Duodenal mucosa (tissue), 2 donors: Measurements from ENCODE around the gene SLC35F3.
"Not testable (repeated sequence)": the region's sequence is repeated elsewhere in the genome, so short reads cannot be mapped to it uniquely, and the experiment has no call there.

Source experiments
- H3K27ac ChIP-seq: one replicate; pipeline ENCODE4 v1.7.0; 2013; ENCODE audit warnings: low read depth, low read length
- H3K27me3 ChIP-seq, 2 donors: one replicate each; pipeline ENCODE4 v1.7.0; 2013; ENCODE audit warnings: low read length in 2 of 2, control low read depth in 1 of 2; ENCODE audit not compliant: insufficient read depth in 2 of 2, control insufficient read depth in 1 of 2
- H3K36me3 ChIP-seq, 2 donors: one replicate each; pipeline ENCODE4 v1.7.0; 2013; ENCODE audit warnings: low read length in 2 of 2, control low read depth in 1 of 2; ENCODE audit not compliant: insufficient read depth in 2 of 2, control insufficient read depth in 1 of 2
- H3K4me1 ChIP-seq, 2 donors: one replicate each; pipeline ENCODE4 v1.7.0; 2013; ENCODE audit warnings: low read length in 2 of 2, control low read depth in 1 of 2; ENCODE audit not compliant: insufficient read depth in 2 of 2, control insufficient read depth in 1 of 2
- H3K4me3 ChIP-seq, 2 donors: one replicate each; pipeline ENCODE4 v1.7.0; 2013; ENCODE audit warnings: low read length in 2 of 2, low read depth in 1 of 2
- H3K9ac ChIP-seq, 2 donors: one replicate each; pipeline ENCODE4 v1.7.0; 2013; ENCODE audit warnings: low read length in 2 of 2, low read depth in 1 of 2
- H3K9me3 ChIP-seq, 2 donors: one replicate each; pipeline ENCODE4 v1.7.0; 2013; ENCODE audit warnings: low read length in 2 of 2, control low read depth in 1 of 2; ENCODE audit not compliant: control insufficient read depth in 1 of 2

The SLC35F3 gene

DNA sequence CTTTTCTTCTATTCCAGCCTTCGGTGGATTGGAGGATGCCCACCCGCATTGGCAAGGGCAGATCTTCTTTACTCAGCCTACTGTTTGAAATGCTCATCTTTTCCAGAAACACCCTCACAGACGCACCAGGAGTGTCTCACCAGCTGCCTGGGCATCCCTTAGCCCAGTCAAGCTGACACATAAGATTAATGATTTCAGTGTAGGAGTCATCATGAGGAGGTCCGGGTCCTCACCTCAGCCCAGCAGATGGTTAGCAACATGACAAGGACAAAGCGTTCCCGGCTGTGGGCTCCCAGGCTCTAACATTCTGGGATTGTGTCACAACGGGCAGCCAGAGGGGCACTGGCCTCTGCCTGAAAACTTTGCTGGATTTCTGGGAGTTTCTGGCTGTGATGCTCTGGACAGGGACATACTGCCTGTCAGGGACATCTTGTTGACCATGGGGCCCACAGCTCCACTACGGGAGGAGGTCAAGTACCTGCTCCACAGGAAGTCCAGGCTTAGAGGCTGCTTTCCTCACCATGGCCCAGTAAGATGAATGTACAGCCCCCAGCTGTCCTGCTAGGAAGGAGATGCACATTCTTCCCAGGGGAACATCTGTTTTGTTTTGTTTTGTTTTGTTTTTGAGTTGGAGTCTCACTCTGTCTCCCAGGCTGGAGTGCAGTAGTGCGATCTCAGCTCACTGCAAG lies 264.8 kb downstream of the SLC35F3 start:
- Histone ChIP-seq H3K4me3 (no peak overlapping the region), H3K36me3 (no peaks in the 10 kb centered on the region), H3K9ac (no peak overlapping the region), H3K9me3 (no peaks in the 10 kb centered on the region), H3K27me3 (no peaks in the 10 kb centered on the region), H3K27ac (no peak overlapping the region), H3K4me1 (no peaks in the 10 kb centered on the region)

GRCh38 chr1:234170067-234170466 lies 265.6 kb downstream of the SLC35F3 start:
- no peaks in the 10 kb centered on the region for H3K27me3 ChIP-seq
- H3K36me3 ChIP-seq: no peaks in the 10 kb centered on the region
- no peak overlapping the region for H3K9ac ChIP-seq
- H3K4me3 ChIP-seq: no peak overlapping the region
- H3K9me3 ChIP-seq: no peaks in the 10 kb centered on the region
- H3K27ac ChIP-seq: no peak overlapping the region
- H3K4me1 ChIP-seq: no peaks in the 10 kb centered on the region

- Histone ChIP-seq H3K9ac (no peak overlapping the region), H3K4me1 (no peaks in the 10 kb centered on the region), H3K27me3 (no peaks in the 10 kb centered on the region), H3K36me3 (no peaks in the 10 kb centered on the region), H3K4me3 (no peak overlapping the region), H3K9me3 (no peaks in the 10 kb centered on the region), H3K27ac (no peak overlapping the region)
These were observed 266.1 kb downstream of the SLC35F3 start for GRCh38 chr1:234170622-234171021.

DNA sequence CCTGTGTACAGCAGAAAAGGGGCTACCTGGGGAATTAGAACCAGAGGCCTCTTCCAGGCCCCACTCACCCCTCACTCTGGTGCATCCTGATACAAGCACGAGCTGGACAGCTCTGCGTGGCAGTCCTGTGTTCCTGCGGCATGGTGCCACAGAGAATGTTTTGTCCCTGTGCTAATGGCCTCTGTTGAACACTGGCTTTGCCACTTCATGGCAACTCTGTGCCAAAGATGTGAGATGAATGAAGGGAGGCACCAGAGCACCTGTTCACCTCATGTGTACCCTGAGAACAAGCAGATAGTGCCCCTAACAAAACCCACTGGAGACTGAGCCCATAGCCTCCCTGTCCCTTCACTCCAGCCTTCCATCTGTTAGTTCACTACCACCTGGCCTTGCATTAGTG lies 269.5 kb downstream of the SLC35F3 start:
- Histone ChIP-seq H3K27ac (no peak overlapping the region), H3K27me3 (no peaks in the 10 kb centered on the region), H3K9me3 (no peaks in the 10 kb centered on the region), H3K4me1 (no peaks in the 10 kb centered on the region), H3K9ac (no peak overlapping the region), H3K36me3 (no peaks in the 10 kb centered on the region), H3K4me3 (no peak overlapping the region)

DNA sequence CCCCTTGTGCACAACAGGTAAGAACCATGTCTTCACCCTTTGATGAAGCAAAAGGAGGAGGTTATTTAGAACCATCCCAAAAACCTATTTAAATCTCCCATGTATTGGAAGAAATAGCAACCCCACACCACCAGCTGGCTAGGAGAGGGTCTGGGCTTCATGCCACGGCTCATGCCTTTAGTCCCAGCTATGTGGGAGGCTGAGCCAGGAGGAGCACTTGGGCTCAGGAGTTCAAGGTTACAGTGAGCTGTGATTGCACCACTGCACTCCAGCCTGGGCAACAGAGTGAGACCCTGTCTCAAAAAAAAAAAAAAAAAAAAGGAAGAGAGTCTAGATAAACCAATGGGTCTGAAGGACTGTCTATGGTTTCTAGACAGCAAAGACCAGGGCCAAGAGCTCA lies 270.9 kb downstream of the SLC35F3 start:
- H3K27me3 ChIP-seq: no peaks in the 10 kb centered on the region
- H3K4me3 ChIP-seq: no peak overlapping the region
- no peaks in the 10 kb centered on the region for H3K4me1 ChIP-seq
- H3K27ac ChIP-seq: no peak overlapping the region
- no peaks in the 10 kb centered on the region for H3K36me3 ChIP-seq
- H3K9me3 ChIP-seq: no peaks in the 10 kb centered on the region
- H3K9ac ChIP-seq: no peak overlapping the region

DNA sequence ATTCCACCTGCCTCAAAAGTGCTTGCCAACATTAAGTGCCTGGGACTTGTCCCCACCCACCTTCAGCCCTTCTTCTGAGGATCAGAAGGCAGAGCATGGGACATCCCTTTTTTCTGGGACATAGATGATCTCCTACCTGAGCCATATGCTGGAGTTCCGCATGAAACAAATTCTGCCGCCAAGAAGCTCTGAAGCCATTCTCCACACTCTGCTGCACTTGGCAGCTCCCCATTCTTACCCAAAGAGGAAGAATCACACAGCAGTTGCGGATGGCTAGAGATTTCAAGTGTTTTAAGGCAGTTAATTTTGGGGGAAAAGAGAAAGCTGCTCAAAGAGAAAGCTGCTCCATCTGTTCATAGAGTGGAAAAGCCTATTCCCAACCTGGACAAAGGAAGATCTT lies 271.5 kb downstream of the SLC35F3 start:
- Histone ChIP-seq H3K27me3 (no peaks in the 10 kb centered on the region), H3K9me3 (no peaks in the 10 kb centered on the region), H3K27ac (no peak overlapping the region), H3K4me3 (no peak overlapping the region), H3K4me1 (no peaks in the 10 kb centered on the region), H3K36me3 (no peaks in the 10 kb centered on the region), H3K9ac (no peak overlapping the region)

DNA sequence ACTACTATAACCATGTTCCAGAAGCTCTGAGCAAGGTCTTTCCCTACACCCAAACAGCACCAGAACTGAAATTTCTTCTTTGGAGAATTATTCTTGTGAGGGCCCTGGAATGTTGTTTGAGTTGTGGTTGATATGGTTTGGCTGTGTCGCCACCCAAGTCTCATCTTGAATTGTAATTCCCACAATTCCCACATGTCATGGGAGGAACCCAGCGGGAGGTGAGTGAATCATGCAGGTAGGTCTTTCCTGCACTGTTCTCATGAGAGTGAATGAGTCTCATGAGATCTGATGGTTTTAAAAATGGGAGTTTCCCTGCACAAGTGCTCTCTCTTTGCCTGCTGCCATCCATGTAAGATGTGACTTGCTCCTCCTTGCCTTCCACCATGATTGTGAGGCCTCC lies 272.4 kb downstream of the SLC35F3 start:
- not testable (repeated sequence) for H3K9me3 ChIP-seq, H3K27me3 ChIP-seq, H3K36me3 ChIP-seq, H3K4me3 ChIP-seq, H3K4me1 ChIP-seq, H3K9ac ChIP-seq, H3K27ac ChIP-seq

DNA sequence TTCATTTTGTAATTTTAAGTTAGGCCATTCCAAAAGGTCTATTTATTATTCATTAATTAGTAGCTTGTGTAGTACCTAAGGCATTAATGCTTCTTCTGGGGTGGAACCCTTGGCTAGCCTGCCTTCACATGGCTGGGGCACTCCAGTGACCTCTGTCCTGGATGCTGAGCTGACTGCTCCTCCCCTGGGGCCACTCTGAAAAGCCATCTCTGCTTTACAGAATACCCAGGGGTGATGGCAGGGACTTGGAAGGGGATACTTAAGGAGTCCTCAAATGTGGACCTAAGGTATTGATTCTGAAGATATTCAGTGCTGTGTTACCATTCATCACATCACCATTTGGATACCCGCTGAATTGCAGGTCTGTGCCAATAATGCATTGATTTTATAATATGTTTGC lies 281.0 kb downstream of the SLC35F3 start:
- no peaks in the 10 kb centered on the region for H3K9me3 ChIP-seq
- H3K27ac ChIP-seq: no peak overlapping the region
- no peaks in the 10 kb centered on the region for H3K36me3 ChIP-seq
- no peaks in the 10 kb centered on the region for H3K4me1 ChIP-seq
- no peak overlapping the region for H3K9ac ChIP-seq
- H3K27me3 ChIP-seq: peaks cover 0 to 5% of the 10 kb centered on the region in 2 donors
- no peak overlapping the region for H3K4me3 ChIP-seq

DNA sequence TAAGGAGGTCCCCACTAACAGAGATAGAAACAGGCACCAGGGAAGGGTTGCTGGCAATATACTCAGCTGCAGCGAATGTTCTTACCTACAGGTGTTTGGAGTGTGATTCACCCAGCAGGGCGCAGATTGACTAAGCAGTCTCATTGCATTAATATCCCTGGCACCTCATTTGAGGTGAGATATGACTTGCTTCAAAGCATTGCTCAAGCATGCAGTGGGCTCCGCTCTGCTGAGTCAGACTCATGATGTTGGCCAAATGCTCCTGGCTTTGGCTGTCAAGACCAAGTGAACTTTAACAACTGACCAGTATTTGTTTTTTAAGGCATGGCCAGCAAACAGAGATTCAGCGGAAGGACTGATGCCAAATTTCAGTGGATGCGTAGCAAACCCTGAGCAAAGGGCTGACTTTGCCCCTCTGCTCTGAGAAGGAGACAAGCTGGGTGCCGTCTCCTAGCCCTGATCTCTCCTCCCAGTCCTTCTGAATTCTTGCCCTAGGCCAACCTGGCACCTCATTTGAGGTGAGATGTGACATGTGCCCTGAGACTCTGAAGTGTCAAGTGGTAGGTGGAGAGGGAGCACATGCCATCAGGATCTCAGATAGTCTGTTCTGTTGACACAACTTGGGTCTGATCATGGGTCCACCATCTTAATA lies 281.7 kb downstream of the SLC35F3 start:
- Histone ChIP-seq H3K4me1 (no peaks in the 10 kb centered on the region), H3K36me3 (no peaks in the 10 kb centered on the region), H3K27ac (no peak overlapping the region), H3K27me3 (peaks cover 0 to 5% of the 10 kb centered on the region in 2 donors), H3K4me3 (no peak overlapping the region), H3K9me3 (no peaks in the 10 kb centered on the region), H3K9ac (no peak overlapping the region)

- no peaks in the 10 kb centered on the region for H3K9me3 ChIP-seq
- peaks cover 0 to 5% of the 10 kb centered on the region in 2 donors for H3K27me3 ChIP-seq
- H3K4me1 ChIP-seq: no peaks in the 10 kb centered on the region
- H3K9ac ChIP-seq: no peak overlapping the region
- H3K4me3 ChIP-seq: no peak overlapping the region
- no peaks in the 10 kb centered on the region for H3K36me3 ChIP-seq
- no peak overlapping the region for H3K27ac ChIP-seq
These were observed 283.9 kb downstream of the SLC35F3 start for GRCh38 chr1:234188454-234188792.
